ENCODE results near the gene CREB5. TPM values are rescaled to one million over a fixed set of nuclear protein-coding genes. Genes with fewer than 3 reads are reported as not detected.

CREB5 gene
- total RNA-seq, 4 donors from 2014 or later, result 6.6 to 18.6 (median 12.6) TPM

DNA sequence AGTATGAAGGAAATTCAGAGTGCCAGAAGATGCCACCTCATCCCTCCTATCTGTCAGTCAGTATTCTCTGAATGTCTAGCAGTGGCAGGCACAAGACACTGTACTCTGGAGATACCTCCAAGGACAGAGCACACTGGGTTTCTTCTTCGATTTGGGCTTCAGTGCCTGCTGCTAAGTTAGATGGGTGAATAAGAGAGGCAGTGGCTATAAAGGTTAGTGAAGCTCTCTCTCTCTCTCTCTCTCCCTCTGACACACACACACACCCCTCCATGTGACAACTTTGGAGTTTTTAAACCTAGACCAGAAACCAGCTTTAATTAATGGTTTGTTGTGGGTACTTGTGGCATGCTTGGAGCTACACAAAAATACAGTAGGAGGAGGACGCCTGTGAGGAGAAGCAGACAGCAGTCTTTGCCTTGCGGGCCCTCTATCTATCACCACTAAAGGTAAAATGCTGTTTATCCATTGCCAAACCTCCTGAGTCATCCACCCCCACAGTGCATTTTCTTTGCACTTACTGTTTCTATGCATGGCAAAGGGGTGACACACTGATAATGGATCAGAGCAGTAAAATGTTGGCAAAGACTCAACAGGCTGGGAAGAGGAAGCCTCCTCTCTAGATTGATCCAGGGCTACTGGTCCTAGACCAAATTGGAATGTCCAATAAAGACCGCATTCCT, 443.4 kb downstream of the CREB5 start:
- H3K27ac ChIP-seq (replicated peaks in 1 of 4), result no peak overlapping the region
- no peak overlapping the region for H3K4me3 ChIP-seq
- H3K36me3 ChIP-seq, result no peaks in the 10 kb centered on the region
- intact Hi-C loops (cut with DNase I), result loop anchor here (2.0 to 10.0 kb wide), 3 partner anchors 231 to 467 kb away; no protein-coding TSS in a partner anchor
- peaks cover 5 to 24% (median 13%) of the 10 kb centered on the region in 4 donors for H3K4me1 ChIP-seq
- H3K27me3 ChIP-seq, result peaks cover 0 to 6% (median 2%) of the 10 kb centered on the region in 4 donors
- TF ChIP-seq POLR2AphosphoS5 (IDR thresholded peaks at IDR 0.05), result no peak
- TF ChIP-seq, protein P1, sequence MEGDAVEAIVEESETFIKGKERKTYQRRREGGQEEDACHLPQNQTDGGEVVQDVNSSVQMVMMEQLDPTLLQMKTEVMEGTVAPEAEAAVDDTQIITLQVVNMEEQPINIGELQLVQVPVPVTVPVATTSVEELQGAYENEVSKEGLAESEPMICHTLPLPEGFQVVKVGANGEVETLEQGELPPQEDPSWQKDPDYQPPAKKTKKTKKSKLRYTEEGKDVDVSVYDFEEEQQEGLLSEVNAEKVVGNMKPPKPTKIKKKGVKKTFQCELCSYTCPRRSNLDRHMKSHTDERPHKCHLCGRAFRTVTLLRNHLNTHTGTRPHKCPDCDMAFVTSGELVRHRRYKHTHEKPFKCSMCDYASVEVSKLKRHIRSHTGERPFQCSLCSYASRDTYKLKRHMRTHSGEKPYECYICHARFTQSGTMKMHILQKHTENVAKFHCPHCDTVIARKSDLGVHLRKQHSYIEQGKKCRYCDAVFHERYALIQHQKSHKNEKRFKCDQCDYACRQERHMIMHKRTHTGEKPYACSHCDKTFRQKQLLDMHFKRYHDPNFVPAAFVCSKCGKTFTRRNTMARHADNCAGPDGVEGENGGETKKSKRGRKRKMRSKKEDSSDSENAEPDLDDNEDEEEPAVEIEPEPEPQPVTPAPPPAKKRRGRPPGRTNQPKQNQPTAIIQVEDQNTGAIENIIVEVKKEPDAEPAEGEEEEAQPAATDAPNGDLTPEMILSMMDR (IDR thresholded peaks at IDR 0.05), result no peak
- no peaks in the 10 kb centered on the region for H3K9me3 ChIP-seq
- WGBS, result 82% methylated on average over 4 of the region's 4 CpGs
- DNase-seq (ENCODE audit: extremely low spot score), result peak; percentile 53

DNA sequence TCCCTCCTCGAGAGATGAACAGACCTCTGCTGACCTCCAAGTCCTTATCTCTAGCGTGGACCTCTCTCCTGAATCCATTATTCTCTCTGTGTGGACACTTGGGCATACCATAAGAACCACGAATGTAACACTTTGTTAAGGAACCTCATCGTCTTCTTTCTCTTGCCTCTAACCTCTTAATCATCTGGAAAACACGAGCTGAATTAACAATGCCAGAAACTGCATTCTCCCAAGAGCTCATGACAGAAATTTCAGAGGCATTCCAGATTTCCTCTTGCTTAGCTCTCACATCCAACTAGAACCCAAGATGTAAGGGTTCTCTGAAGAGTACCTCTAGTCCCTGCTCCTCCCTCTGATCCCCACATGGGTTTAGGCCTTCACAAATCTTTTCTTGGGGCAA, 444.3 kb downstream of the CREB5 start:
- H3K36me3 ChIP-seq, result no peaks in the 10 kb centered on the region
- H3K27ac ChIP-seq (replicated peaks in 1 of 4), result no peak overlapping the region
- no peaks in the 10 kb centered on the region for H3K9me3 ChIP-seq
- H3K4me3 ChIP-seq, result no peak overlapping the region
- 76% methylated on average over 5 of the region's 5 CpGs for WGBS
- intact Hi-C loops (cut with DNase I), result loop anchor here (10.0 kb wide), 2 partner anchors 232 to 322 kb away; no protein-coding TSS in a partner anchor
- peaks cover 0 to 6% (median 2%) of the 10 kb centered on the region in 4 donors for H3K27me3 ChIP-seq
- DNase-seq (ENCODE audit: extremely low spot score), result no peak
- TF ChIP-seq EP300 (IDR thresholded peaks at IDR 0.05) (no peak), POLR2A (IDR thresholded peaks at IDR 0.05; ENCODE audit: low read depth) (no peak), POLR2AphosphoS5 (IDR thresholded peaks at IDR 0.05) (no peak)
- TF ChIP-seq, protein P1 (IDR thresholded peaks at IDR 0.05), result no peak
- H3K4me1 ChIP-seq, result peaks cover 5 to 24% (median 13%) of the 10 kb centered on the region in 4 donors

DNA sequence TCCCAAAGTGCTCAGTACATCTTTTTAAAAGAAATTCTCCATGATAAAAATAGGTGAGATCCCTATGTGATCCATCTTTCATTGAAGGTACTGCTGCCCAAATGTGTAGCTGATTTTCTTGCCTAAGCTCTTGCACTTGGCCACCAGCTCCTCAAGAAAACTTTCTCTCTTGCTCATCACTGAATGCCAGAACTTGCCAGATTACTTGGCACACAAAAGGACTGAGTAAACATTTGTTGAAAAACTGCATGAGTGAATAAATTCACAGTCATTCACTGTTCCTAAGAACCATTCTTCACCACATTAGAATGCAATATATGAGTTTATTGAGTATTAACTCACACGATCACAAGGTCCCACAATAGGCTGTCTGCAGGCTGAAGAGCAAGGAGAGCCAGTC, 445.9 kb downstream of the CREB5 start:
- 44% methylated on average over 1 of the region's 1 CpG for WGBS

DNA sequence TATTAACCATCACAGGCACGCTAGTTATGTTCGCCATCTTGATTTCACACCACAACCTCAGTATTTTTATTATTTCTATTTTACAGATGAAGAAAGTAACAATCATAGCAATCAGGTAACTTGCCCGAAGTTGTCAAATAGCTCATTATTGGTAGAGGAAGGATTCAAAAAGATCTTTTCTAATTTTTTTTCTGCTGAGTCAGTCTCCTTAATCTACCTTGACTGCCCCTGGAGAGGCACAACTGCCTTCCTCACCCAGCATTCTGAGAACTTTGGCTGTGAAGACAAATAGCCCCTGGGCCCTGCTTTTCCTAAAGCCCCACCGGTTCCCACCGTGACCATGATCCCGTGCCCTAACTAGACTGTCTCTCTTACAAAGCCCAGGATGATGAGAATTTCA, 446.6 kb downstream of the CREB5 start:
- no peaks in the 10 kb centered on the region for H3K9me3 ChIP-seq
- no peak overlapping the region for H3K4me3 ChIP-seq
- peaks cover 0 to 2% (median under 1%) of the 10 kb centered on the region in 4 donors for H3K27me3 ChIP-seq
- no peak overlapping the region for H3K27ac ChIP-seq (replicated peaks in 1 of 4)
- H3K4me1 ChIP-seq, result peaks cover 0 to 14% (median 4%) of the 10 kb centered on the region in 4 donors
- no peaks in the 10 kb centered on the region for H3K36me3 ChIP-seq
- intact Hi-C loops (cut with DNase I), result loop anchor here (10.0 kb wide), 2 partner anchors 234 to 324 kb away; no protein-coding TSS in a partner anchor
- TF ChIP-seq, protein P1 (IDR thresholded peaks at IDR 0.05), result no peak
- TF ChIP-seq POLR2AphosphoS5 (IDR thresholded peaks at IDR 0.05) (no peak), EP300 (IDR thresholded peaks at IDR 0.05) (no peak), POLR2A (IDR thresholded peaks at IDR 0.05; ENCODE audit: low read depth) (no peak)
- 86% methylated on average over 6 of the region's 6 CpGs for WGBS
- DNase-seq (ENCODE audit: extremely low spot score), result no peak

More for the DNA sequence above, 445.9 kb downstream of the CREB5 start:
- H3K27me3 ChIP-seq, result peaks cover 0 to 6% (median 2%) of the 10 kb centered on the region in 4 donors
- H3K9me3 ChIP-seq, result no peaks in the 10 kb centered on the region
- H3K36me3 ChIP-seq, result no peaks in the 10 kb centered on the region
- no peak for TF ChIP-seq POLR2AphosphoS5 (IDR thresholded peaks at IDR 0.05)
- TF ChIP-seq EP300 (IDR thresholded peaks at IDR 0.05), result no peak
- TF ChIP-seq, protein P1 (IDR thresholded peaks at IDR 0.05), result no peak
- no peak for TF ChIP-seq POLR2A (IDR thresholded peaks at IDR 0.05; ENCODE audit: low read depth)
- intact Hi-C loops (cut with DNase I), result loop anchor here (10.0 kb wide), 2 partner anchors 233 to 323 kb away; no protein-coding TSS in a partner anchor
- H3K27ac ChIP-seq (replicated peaks in 1 of 4), result no peak overlapping the region
- DNase-seq (ENCODE audit: extremely low spot score), result no peak
- peaks cover 5 to 21% (median 11%) of the 10 kb centered on the region in 4 donors for H3K4me1 ChIP-seq
- H3K4me3 ChIP-seq, result no peak overlapping the region

Data from esophagus muscularis mucosa (tissue), 4 donors.